WTC11 (cell line): Measurements from ENCODE around the gene CCDC190.

Experiments
- ATF2 ChIP-seq: sonication (generic); formaldehyde crosslinking; IDR thresholded peaks from 2 replicates; pipeline ENCODE4 v1.8.1; 2022; ENCODE audit warnings: low read depth, missing genetic modification reagents, borderline replicate concordance
- ATF3 ChIP-seq: sonication (generic); formaldehyde crosslinking; conservative IDR thresholded peaks from 2 replicates; pipeline ENCODE4 v1.8.1; 2022; ENCODE audit warnings: mild to moderate bottlenecking, missing genetic modification reagents
- FOXJ3 ChIP-seq: sonication (generic); formaldehyde crosslinking; IDR thresholded peaks from 2 replicates; pipeline ENCODE4 v1.9.0; 2021; ENCODE audit warnings: missing genetic modification reagents, mild to moderate bottlenecking, borderline replicate concordance
- GABPB1 ChIP-seq: sonication (generic); formaldehyde crosslinking; IDR thresholded peaks from 2 replicates; pipeline ENCODE4 v1.8.1; 2023; ENCODE audit warnings: mild to moderate bottlenecking, missing genetic modification reagents
- HMGA2 ChIP-seq: fragments of 250-450 bp; sonication (Bioruptor Pico); IDR thresholded peaks from 2 replicates; pipeline ENCODE4 v1.4.0; 2021; ENCODE audit warnings: mild to moderate bottlenecking, moderate library complexity
- MXD4 ChIP-seq: fragments of 250-450 bp; sonication (Bioruptor Pico); IDR thresholded peaks from 2 replicates; pipeline ENCODE4 v1.8.0; 2021; ENCODE audit warnings: mild to moderate bottlenecking, moderate library complexity, borderline replicate concordance
- SP1 ChIP-seq: sonication (generic); formaldehyde crosslinking; conservative IDR thresholded peaks from 2 replicates; pipeline ENCODE4 v1.8.1; 2022; ENCODE audit warnings: missing genetic modification reagents
- TCF7 ChIP-seq: sonication (generic); formaldehyde crosslinking; IDR thresholded peaks from 2 replicates; pipeline ENCODE4 v1.8.0; 2022; ENCODE audit warnings: mild to moderate bottlenecking, low read depth, missing genetic modification reagents, moderate library complexity
- TEAD4 ChIP-seq: sonication (generic); formaldehyde crosslinking; IDR thresholded peaks from 2 replicates; pipeline ENCODE4 v1.8.0; 2022; ENCODE audit warnings: mild to moderate bottlenecking, missing genetic modification reagents
- TF ChIP-seq, protein P1 (sequence below): fragments of 200-600 bp; IDR thresholded peaks from 2 replicates; pipeline ENCODE4 v1.8.0; 2022; ENCODE audit warnings: antibody characterized with exemption
- TF ChIP-seq, protein P2 (sequence below): sonication (generic); formaldehyde crosslinking; IDR thresholded peaks from 2 replicates; pipeline ENCODE4 v1.8.0; 2022; ENCODE audit warnings: mild to moderate bottlenecking, missing genetic modification reagents
- TF ChIP-seq, protein P3 (sequence below): sonication (generic); formaldehyde crosslinking; IDR thresholded peaks from 2 replicates; pipeline ENCODE4 v1.8.1; 2023; ENCODE audit warnings: mild to moderate bottlenecking, missing genetic modification reagents, moderate library complexity
- TF ChIP-seq, protein P4 (sequence below): sonication (generic); formaldehyde crosslinking; IDR thresholded peaks from 2 replicates; pipeline ENCODE4 v1.8.1; 2023; ENCODE audit warnings: mild to moderate bottlenecking, missing genetic modification reagents

- TF ChIP-seq, protein P1, sequence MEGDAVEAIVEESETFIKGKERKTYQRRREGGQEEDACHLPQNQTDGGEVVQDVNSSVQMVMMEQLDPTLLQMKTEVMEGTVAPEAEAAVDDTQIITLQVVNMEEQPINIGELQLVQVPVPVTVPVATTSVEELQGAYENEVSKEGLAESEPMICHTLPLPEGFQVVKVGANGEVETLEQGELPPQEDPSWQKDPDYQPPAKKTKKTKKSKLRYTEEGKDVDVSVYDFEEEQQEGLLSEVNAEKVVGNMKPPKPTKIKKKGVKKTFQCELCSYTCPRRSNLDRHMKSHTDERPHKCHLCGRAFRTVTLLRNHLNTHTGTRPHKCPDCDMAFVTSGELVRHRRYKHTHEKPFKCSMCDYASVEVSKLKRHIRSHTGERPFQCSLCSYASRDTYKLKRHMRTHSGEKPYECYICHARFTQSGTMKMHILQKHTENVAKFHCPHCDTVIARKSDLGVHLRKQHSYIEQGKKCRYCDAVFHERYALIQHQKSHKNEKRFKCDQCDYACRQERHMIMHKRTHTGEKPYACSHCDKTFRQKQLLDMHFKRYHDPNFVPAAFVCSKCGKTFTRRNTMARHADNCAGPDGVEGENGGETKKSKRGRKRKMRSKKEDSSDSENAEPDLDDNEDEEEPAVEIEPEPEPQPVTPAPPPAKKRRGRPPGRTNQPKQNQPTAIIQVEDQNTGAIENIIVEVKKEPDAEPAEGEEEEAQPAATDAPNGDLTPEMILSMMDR, result no peak
- TF ChIP-seq, protein P2, sequence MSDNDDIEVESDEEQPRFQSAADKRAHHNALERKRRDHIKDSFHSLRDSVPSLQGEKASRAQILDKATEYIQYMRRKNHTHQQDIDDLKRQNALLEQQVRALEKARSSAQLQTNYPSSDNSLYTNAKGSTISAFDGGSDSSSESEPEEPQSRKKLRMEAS (CRISPR knock-in tag), result no peak
- TF ChIP-seq GABPB1 (CRISPR knock-in tag), result no peak
- TF ChIP-seq TCF7 (CRISPR knock-in tag), result no peak
- no peak for TF ChIP-seq MXD4
- TF ChIP-seq, protein P3, sequence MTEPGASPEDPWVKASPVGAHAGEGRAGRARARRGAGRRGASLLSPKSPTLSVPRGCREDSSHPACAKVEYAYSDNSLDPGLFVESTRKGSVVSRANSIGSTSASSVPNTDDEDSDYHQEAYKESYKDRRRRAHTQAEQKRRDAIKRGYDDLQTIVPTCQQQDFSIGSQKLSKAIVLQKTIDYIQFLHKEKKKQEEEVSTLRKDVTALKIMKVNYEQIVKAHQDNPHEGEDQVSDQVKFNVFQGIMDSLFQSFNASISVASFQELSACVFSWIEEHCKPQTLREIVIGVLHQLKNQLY (CRISPR knock-in tag), result no peak
- TF ChIP-seq TEAD4 (CRISPR knock-in tag), result no peak
- TF ChIP-seq, protein P4, sequence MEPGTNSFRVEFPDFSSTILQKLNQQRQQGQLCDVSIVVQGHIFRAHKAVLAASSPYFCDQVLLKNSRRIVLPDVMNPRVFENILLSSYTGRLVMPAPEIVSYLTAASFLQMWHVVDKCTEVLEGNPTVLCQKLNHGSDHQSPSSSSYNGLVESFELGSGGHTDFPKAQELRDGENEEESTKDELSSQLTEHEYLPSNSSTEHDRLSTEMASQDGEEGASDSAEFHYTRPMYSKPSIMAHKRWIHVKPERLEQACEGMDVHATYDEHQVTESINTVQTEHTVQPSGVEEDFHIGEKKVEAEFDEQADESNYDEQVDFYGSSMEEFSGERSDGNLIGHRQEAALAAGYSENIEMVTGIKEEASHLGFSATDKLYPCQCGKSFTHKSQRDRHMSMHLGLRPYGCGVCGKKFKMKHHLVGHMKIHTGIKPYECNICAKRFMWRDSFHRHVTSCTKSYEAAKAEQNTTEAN (CRISPR knock-in tag), result no peak
- TF ChIP-seq SP1, result no peak
- TF ChIP-seq ATF2 (CRISPR knock-in tag), result no peak
- TF ChIP-seq FOXJ3, result no peak
- no peak for TF ChIP-seq ATF3 (CRISPR knock-in tag)
- no peak for TF ChIP-seq HMGA2
These were observed 43.0 kb upstream of the CCDC190 start for GRCh38 chr1:162904023-162904422.
